KMS-11 (cell line): Measurements from ENCODE around the gene KIF6.
A peak's percentile ranks its signal among the peaks of the same experiment; 100 is the strongest.

Source experiments
- H2AFZ ChIP-seq: fragments of 200-600 bp; sonication (generic); 2 replicates; pipeline ENCODE4 v1.6.1; 2016; ENCODE audit warnings: antibody characterized with exemption, mixed run types, low read depth
- H3K27ac ChIP-seq: fragments of 200-600 bp; sonication (generic); 2 replicates; pipeline ENCODE4 v1.6.1; 2016; ENCODE audit warnings: mild to moderate bottlenecking, mixed run types
- H3K27me3 ChIP-seq: fragments of 200-600 bp; sonication (generic); 2 replicates; pipeline ENCODE4 v1.6.1; 2017; ENCODE audit warnings: mild to moderate bottlenecking, low read depth, mixed run types, moderate library complexity; ENCODE audit not compliant: insufficient read depth
- H3K36me3 ChIP-seq: fragments of 200-600 bp; sonication (generic); 2 replicates; pipeline ENCODE4 v1.6.1; 2017; ENCODE audit warnings: mild to moderate bottlenecking, mixed run types; ENCODE audit not compliant: insufficient read depth
- H3K4me1 ChIP-seq: fragments of 200-600 bp; sonication (generic); 2 replicates; pipeline ENCODE4 v1.6.1; 2016; ENCODE audit warnings: mild to moderate bottlenecking, low read depth, mixed run types; ENCODE audit not compliant: poor library complexity, severe bottlenecking
- H3K4me2 ChIP-seq: fragments of 200-600 bp; sonication (generic); 2 replicates; pipeline ENCODE4 v1.7.0; 2016; ENCODE audit warnings: mild to moderate bottlenecking, mixed run types
- H3K4me3 ChIP-seq: fragments of 200-600 bp; sonication (generic); IDR thresholded peaks from 2 replicates; pipeline ENCODE4 v1.6.1; 2017; ENCODE audit warnings: low read depth, low read length, mixed read lengths; ENCODE audit not compliant: insufficient read depth
- H3K79me2 ChIP-seq: fragments of 200-600 bp; sonication (generic); 2 replicates; pipeline ENCODE4 v1.6.1; 2016; ENCODE audit warnings: low read depth, mixed run types; ENCODE audit not compliant: insufficient read depth
- H3K9ac ChIP-seq: fragments of 200-600 bp; sonication (generic); 2 replicates; pipeline ENCODE4 v1.6.1; 2016; ENCODE audit warnings: mild to moderate bottlenecking, mixed run types
- H4K20me1 ChIP-seq: fragments of 200-600 bp; sonication (generic); 2 replicates; pipeline ENCODE4 v1.6.1; 2016; ENCODE audit warnings: mild to moderate bottlenecking, mixed run types; ENCODE audit not compliant: insufficient read depth
- CTCF ChIP-seq: fragments of 200-600 bp; sonication (generic); conservative IDR thresholded peaks from 2 replicates; pipeline ENCODE4 v1.6.1; 2017; ENCODE audit warnings: low read depth, mild to moderate bottlenecking, antibody characterized with exemption, low read length, moderate library complexity, mixed read lengths

Gene KIF6

GRCh38 chr6:39307462-39307861 is 417.7 kb downstream of the KIF6 start:
- Histone ChIP-seq H4K20me1 (no peaks in the 10 kb centered on the region), H3K4me2 (no peak overlapping the region), H3K4me1 (peaks cover 3% of the 10 kb centered on the region), H3K9ac (no peak overlapping the region), H3K79me2 (no peaks in the 10 kb centered on the region), H3K27me3 (no peaks in the 10 kb centered on the region), H3K27ac (no peak overlapping the region), H2AFZ (no peak overlapping the region), H3K4me3 (no peak overlapping the region), H3K36me3 (no peaks in the 10 kb centered on the region)
- no peak for TF ChIP-seq CTCF

- H4K20me1 ChIP-seq = no peaks in the 10 kb centered on the region
- no peak for TF ChIP-seq CTCF
- H3K9ac ChIP-seq = no peak overlapping the region
- no peaks in the 10 kb centered on the region for H3K79me2 ChIP-seq
- no peaks in the 10 kb centered on the region for H3K36me3 ChIP-seq
- H3K27ac ChIP-seq = no peak overlapping the region
- H3K4me2 ChIP-seq = no peak overlapping the region
- H3K27me3 ChIP-seq = no peaks in the 10 kb centered on the region
- H3K4me3 ChIP-seq = no peak overlapping the region
- H3K4me1 ChIP-seq = peaks cover 3% of the 10 kb centered on the region
- H2AFZ ChIP-seq = no peak overlapping the region
Observed at GRCh38 chr6:39304951-39305350, 420.3 kb downstream of the KIF6 start.

GRCh38 chr6:39303425-39304153 is 421.6 kb downstream of the KIF6 start:
- no peak overlapping the region for H3K27ac ChIP-seq
- no peaks in the 10 kb centered on the region for H3K27me3 ChIP-seq
- peaks cover 3% of the 10 kb centered on the region for H3K4me1 ChIP-seq
- H3K36me3 ChIP-seq = no peaks in the 10 kb centered on the region
- no peak overlapping the region for H3K4me3 ChIP-seq
- no peak overlapping the region for H3K9ac ChIP-seq
- H3K4me2 ChIP-seq = no peak overlapping the region
- peak; percentile 55 for TF ChIP-seq CTCF
- H3K79me2 ChIP-seq = no peaks in the 10 kb centered on the region
- no peaks in the 10 kb centered on the region for H4K20me1 ChIP-seq
- no peak overlapping the region for H2AFZ ChIP-seq

GRCh38 chr6:39302669-39303424 is 422.4 kb downstream of the KIF6 start:
- H3K27me3 ChIP-seq = no peaks in the 10 kb centered on the region
- H2AFZ ChIP-seq = peak overlapping the region; percentile 95
- peak; percentile 87 for TF ChIP-seq CTCF
- H3K79me2 ChIP-seq = no peaks in the 10 kb centered on the region
- no peak overlapping the region for H3K4me3 ChIP-seq
- H3K4me2 ChIP-seq = peak overlapping the region; percentile 64
- H3K27ac ChIP-seq = no peak overlapping the region
- H3K9ac ChIP-seq = no peak overlapping the region
- H3K36me3 ChIP-seq = no peaks in the 10 kb centered on the region
- H4K20me1 ChIP-seq = no peaks in the 10 kb centered on the region
- peaks cover 3% of the 10 kb centered on the region for H3K4me1 ChIP-seq
